Tibial nerve (tissue), 3 donors: ENCODE measurements around the gene BCAS1.

ENCODE experiments used
- CTCF ChIP-seq, 5 experiments: fragments of 200-600 bp in 3 of 5; fragments of 450-650 bp in 2 of 5; sonication (generic) in 3 of 5; IDR thresholded peaks; one replicate each; pipeline ENCODE4 v1.5.1; 2016 to 2019; ENCODE audit warnings: antibody characterized with exemption in 5 of 5, mild to moderate bottlenecking in 3 of 5, moderate library complexity in 2 of 5
- POLR2A ChIP-seq, 2 donors: fragments of 450-650 bp; IDR thresholded peaks; one replicate each; pipeline ENCODE4 v1.6.1; 2017; ENCODE audit warnings: antibody characterized with exemption in 2 of 2, mild to moderate bottlenecking in 2 of 2, moderate library complexity in 2 of 2

- no peak for TF ChIP-seq CTCF (IDR thresholded peaks at IDR 0.05)
- TF ChIP-seq POLR2A (IDR thresholded peaks at IDR 0.05) = no peak
Observed at GRCh38 chr20:54019585-54019984, 50.8 kb downstream of the BCAS1 start.
